Left kidney (tissue), 2 donors: Measurements from ENCODE around the gene ACSM3. TPM values are rescaled to one million over a fixed set of nuclear protein-coding genes. Genes with fewer than 3 reads are reported as not detected.
"Not testable (repeated sequence)": the region's sequence is repeated elsewhere in the genome, so short reads cannot be mapped to it uniquely, and the experiment has no call there.

Experiments used
- DNase-seq: peaks from one replicate; pipeline ENCODE4 v3.0.0-alpha.2; 2013
- polyA plus RNA-seq: library from polyadenylated mRNA; unstranded; fragments of 120-200 nt; gene quantifications from one replicate; pipeline ENCODE4 v1.2.1, GENCODE V29; 2013; ENCODE audit not compliant: insufficient read length

Gene ACSM3
- polyA plus RNA-seq, 1 donor: 136 TPM

- peak; percentile 6 for DNase-seq
These were observed 39.9 kb downstream of the ACSM3 start for GRCh38 chr16:20803561-20804214.

DNA sequence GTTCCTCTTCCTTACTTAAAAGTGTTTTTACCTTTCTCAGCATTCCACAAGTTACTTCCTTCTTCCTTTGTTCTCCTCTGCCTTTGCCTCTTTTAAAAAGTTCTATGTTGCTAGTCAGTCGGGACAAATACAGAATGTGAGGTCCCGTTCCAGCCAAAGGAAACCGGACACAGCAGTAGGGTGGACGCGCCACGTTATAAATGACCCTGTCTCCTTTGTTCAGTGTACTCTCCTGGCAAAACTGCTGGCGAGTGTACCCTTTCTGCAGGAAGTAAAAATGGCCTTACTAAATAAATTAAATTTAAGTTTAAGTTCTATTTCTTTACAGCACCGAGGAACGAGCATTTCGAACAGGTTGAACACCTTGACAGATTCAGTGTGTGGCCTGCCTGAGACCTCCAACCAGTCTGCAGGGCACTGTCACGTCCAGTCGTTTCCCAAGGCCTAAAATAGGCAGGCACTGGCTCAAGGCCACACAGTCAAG lies 41.9 kb downstream of the ACSM3 start:
- DNase-seq: not testable (repeated sequence)

DNA sequence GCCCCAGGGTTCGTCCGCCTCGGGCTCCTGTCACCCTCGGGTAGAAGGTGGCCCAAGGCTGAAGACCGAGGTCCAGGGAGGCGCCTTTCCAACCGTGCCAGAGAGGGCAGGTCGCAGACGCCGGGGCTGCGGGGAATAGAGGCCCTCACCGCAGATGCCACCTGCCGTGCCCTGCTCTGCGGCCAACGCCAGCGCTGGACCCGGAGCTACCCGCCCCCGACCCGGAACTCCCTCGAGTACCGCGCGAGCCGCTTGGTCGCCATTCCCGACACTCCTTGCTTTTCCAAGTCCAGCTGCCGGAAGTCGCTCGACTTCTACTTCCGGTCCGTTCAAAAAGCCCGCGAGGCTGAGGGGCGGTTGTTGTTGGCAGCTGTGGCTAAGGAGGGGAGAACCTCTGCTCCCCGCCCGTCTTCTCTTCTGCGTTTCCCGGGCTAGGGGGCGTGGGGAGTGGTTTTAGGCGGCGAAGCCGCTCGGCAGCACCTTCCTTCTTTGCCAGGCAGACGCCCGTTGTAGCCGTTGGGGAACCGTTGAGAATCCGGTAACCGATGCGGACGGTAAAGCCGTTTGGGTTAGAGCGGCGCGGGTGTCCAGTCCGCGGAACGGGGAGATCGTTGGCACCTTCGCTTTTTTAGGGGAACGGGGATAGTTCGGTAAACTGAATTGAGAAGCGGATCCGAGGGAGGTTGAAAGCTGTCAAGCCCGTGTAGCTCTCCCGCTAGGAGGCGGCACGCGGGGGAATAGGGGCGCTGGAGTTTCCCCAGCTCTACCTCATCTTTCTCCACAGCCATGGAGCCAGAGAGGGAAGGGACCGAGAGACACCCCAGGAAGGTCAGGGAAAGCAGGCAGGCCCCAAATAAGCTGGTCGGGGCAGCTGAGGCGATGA lies 42.6 kb downstream of the ACSM3 start, which contains the start of the genes ERI2 and REXO5:
Gene ERI2 (minus strand): TSS at position 305 of the 883 bp plus-strand sequence. CDS start 42 bp downstream, at position 263.
Gene REXO5 (plus strand): TSS at position 360 of the 883 bp plus-strand sequence. CDS start 427 bp downstream, at position 787.
- DNase-seq: peak; percentile 96

DNA sequence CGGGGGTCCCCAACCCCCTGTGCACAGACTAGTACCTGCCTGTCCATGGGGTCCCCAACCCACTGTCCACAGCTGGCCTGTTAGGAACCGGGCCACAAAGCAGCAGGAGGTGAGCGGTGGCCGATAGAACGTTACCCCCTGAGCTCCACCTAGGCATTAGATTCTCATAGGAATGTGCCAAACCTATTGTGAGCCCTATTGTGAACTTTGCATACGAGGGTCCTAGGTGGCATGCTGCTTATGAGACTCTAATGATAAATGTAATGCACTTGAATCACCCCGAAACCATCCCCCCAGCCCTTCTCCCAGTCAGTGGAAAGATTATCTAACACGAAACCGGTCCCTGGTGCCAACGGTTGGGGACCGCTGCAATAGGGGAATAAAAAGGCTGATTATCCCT lies 44.0 kb downstream of the ACSM3 start:
- DNase-seq: no peak

GRCh38 chr16:20811889-20812439 lies 48.1 kb downstream of the ACSM3 start:
- DNase-seq: no peak

GRCh38 chr16:20812510-20812909 lies 48.7 kb downstream of the ACSM3 start:
- DNase-seq: no peak

- DNase-seq: no peak
These were observed 51.0 kb downstream of the ACSM3 start for GRCh38 chr16:20814784-20815183.

- DNase-seq: no peak
These were observed 55.2 kb downstream of the ACSM3 start for GRCh38 chr16:20818929-20819585.

- DNase-seq: no peak
These were observed 57.9 kb downstream of the ACSM3 start for GRCh38 chr16:20821682-20822081.

- DNase-seq: no peak
These were observed 58.9 kb downstream of the ACSM3 start for GRCh38 chr16:20822521-20823325.

- no peak for DNase-seq
These were observed 62.3 kb downstream of the ACSM3 start for GRCh38 chr16:20826039-20826566.

GRCh38 chr16:20829536-20829935 lies 65.7 kb downstream of the ACSM3 start:
- no peak for DNase-seq

- DNase-seq: no peak
These were observed 66.6 kb downstream of the ACSM3 start for GRCh38 chr16:20830372-20830771.

DNA sequence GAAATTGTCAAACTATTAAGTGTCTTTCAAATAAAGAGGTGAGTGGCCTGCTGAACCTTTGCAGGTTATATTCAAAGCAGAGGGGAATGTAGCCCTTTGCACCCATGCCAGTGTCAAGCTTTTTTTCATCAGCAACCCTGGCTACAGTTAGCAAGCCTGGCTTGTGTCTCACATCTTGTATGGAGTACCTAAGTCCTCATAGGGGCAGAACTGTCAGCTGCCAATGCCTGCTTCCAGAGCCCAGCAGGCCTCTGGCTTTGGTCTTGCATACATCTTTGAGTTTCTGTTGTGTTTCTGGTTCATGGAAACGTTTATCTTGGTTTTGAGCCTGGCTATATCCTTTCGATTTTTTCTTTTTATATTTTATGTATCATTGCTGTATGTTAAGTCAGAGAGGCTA lies 69.3 kb downstream of the ACSM3 start:
- DNase-seq: no peak

GRCh38 chr16:20838240-20838639 lies 74.4 kb downstream of the ACSM3 start:
- no peak for DNase-seq

- DNase-seq: no peak
These were observed 75.7 kb downstream of the ACSM3 start for GRCh38 chr16:20839504-20839903.

DNA sequence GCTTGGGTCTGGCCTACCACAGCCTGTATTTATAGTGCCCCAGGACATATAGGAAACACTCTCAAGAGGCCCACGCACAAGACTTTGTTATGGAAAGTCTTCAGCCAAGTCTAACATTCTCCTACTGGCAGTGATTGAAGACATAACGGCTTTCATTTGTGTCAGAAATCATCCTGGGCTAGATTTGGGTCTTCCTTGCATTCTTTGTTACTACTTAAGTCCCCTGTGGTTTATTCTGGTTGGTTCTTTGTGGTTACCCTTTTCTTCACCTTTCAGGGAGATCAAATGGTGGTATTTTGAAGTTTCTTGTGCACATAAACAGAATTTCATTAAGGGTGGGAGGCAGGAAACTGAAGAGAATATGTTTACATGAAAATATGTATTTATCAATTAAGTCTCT lies 80.2 kb downstream of the ACSM3 start:
- no peak for DNase-seq

GRCh38 chr16:20844588-20844987 lies 80.8 kb downstream of the ACSM3 start:
- DNase-seq: no peak

- no peak for DNase-seq
These were observed 82.2 kb downstream of the ACSM3 start for GRCh38 chr16:20846030-20846429.

DNA sequence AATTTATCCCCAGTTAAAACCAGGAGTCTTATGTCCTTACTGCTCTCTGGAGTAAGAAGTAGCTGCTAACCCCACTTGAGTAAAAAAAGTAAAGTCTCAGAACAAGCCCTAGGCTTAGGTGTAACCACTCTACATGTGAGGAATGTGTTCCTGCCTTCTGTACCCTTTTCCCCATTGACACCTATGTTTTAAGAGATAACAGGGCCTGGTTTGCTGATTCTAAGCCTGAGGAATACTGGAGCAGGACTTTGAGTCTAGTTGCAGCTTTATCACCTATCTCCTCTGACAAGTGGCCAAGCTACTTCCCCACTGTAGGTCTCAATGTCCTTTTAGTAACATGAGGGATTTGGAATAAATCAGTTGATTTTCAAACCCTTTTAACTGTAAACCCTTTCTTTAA lies 82.7 kb downstream of the ACSM3 start:
- no peak for DNase-seq
